Measurements from ENCODE around the gene MAB21L4. TPM values are rescaled to one million over a fixed set of nuclear protein-coding genes. Genes with fewer than 3 reads are reported as not detected.

The MAB21L4 gene
- total and polyA plus RNA-seq, 2 of the 8 experiments (the other 6 are each of a cell fraction or from before 2014, with no cell fraction given): 0.11 TPM; not detected in 1

DNA sequence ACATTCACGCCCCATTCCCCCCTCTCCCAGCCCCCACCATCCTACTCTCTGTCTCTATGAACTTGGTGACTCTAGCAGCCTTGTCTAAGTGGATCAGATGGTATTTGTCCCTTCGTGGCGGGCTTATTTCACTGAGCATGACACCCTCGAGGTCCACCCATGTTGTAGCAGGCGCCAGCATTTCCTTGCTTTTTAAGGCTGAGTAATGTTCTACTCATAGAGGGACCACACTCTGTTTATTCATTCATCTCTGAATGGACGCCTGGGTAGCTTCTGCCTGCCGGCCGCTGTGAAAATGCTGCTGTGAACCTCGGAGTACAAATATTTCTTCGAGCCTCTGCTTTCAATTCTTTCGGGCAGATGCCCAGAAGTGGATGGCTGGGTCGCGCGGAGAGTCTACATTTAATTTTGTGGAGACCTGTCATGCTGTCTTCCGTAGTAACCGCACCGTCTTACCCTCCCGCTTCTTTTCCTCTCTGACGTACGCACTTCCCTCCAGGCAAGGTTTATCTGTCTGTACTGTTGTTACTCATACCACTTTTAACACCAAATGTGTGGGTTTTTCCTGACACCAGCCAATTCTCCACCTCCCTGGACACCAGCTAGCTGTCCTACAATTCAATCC is 15.8 kb upstream of the MAB21L4 start:
- Histone ChIP-seq H3K4me2 (ENCODE audit: insufficient read depth in 1 of 2, low read depth in 2 of 2, low read length in 2 of 2) (no peak overlapping the region), H3K4me3 (ENCODE audit: extremely low read depth in 1 of 4, insufficient read depth in 2 of 4, low read depth in 3 of 4, low read length in 4 of 4) (no peak overlapping the region), H3K36me3 (ENCODE audit: control insufficient read depth in 2 of 4, insufficient read depth in 4 of 4, low read length in 3 of 4) (no peaks in the 10 kb centered on the region), H3K79me2 (ENCODE audit: control insufficient read depth in 1 of 2, insufficient read depth in 2 of 2, low read length in 2 of 2) (no peaks in the 10 kb centered on the region), H3K9me3 (ENCODE audit: insufficient read depth in 2 of 2, low read depth in 1 of 2, low read length in 1 of 2) (no peaks in the 10 kb centered on the region), H2AK5ac (ENCODE audit: low read depth, low read length) (no peak overlapping the region), H3K18ac (ENCODE audit: extremely low read depth, low read length) (no peak overlapping the region), H3K9ac (replicated peaks in 1 of 4; ENCODE audit: extremely low read depth in 1 of 4, low read depth in 3 of 4, low read length in 3 of 4) (no peak overlapping the region), H3K56ac (replicated peaks; ENCODE audit: insufficient read length, low read depth, low read length) (no peak overlapping the region), H2BK120ac (replicated peaks; ENCODE audit: low read depth, low read length) (no peak overlapping the region), H2BK15ac (ENCODE audit: low read length) (no peak overlapping the region), H3K4me1 (replicated peaks in 1 of 4; ENCODE audit: control insufficient read depth in 3 of 4, insufficient read depth in 4 of 4, low read length in 3 of 4) (peaks cover 0 to 5% (median 3%) of the 10 kb centered on the region in 4 experiments; a peak in 3 of 7 replicates), H3K23ac (ENCODE audit: insufficient read length) (no peak overlapping the region), H4K91ac (replicated peaks; ENCODE audit: insufficient read length, low read length) (no peak overlapping the region), H2AFZ (ENCODE audit: low read length) (no peak overlapping the region), H3K27me3 (replicated peaks in 1 of 4; ENCODE audit: control insufficient read depth in 3 of 4, extremely low read depth in 1 of 4, insufficient read depth in 3 of 4, low read length in 3 of 4) (peaks cover 1 to 9% (median 9%) of the 10 kb centered on the region in 4 experiments; a peak in 6 of 7 replicates), H2BK12ac (ENCODE audit: low read depth, low read length) (no peak overlapping the region), H3K23me2 (ENCODE audit: low read depth, low read length) (peaks cover 4% of the 10 kb centered on the region; the same call in 1 of the 2 replicates), H4K5ac (ENCODE audit: insufficient read length, low read depth, low read length) (no peak overlapping the region), H4K8ac (ENCODE audit: extremely low read depth, insufficient read depth, low read length) (no peak overlapping the region), H3K14ac (ENCODE audit: insufficient read length) (no peak overlapping the region), H2BK5ac (ENCODE audit: low read depth, low read length) (no peak overlapping the region), H3K79me1 (ENCODE audit: low read depth, low read length) (no peaks in the 10 kb centered on the region), H2BK20ac (ENCODE audit: low read length) (no peak overlapping the region), H3K27ac (ENCODE audit: low read depth, low read length) (no peak overlapping the region), H3K4ac (replicated peaks; ENCODE audit: insufficient read length, low read depth, low read length) (no peak overlapping the region), H4K20me1 (replicated peaks in 1 of 2; ENCODE audit: control insufficient read depth in 1 of 2, insufficient read depth in 2 of 2, low read length in 2 of 2) (peaks cover 2 to 4% of the 10 kb centered on the region in 2 experiments)
- FAIRE-seq: no peak
- TF ChIP-seq NANOG (IDR thresholded peaks at IDR 0.05; ENCODE audit: insufficient read depth, low read depth, low read length, poor library complexity, severe bottlenecking) (no peak), TAF1 (IDR thresholded peaks at IDR 0.05; ENCODE audit: low read depth, low read length) (no peak), SUZ12 (IDR thresholded peaks at IDR 0.05; ENCODE audit: low read length) (no peak), ATF3 (IDR thresholded peaks at IDR 0.05; ENCODE audit: insufficient read depth, low read depth, low read length) (no peak)
- WGBS, 2 experiments (ENCODE audit: extremely low coverage in 1 of 2, insufficient coverage in 1 of 2, insufficient read length in 1 of 2, insufficient replicate concordance in 2 of 2, low coverage in 1 of 2, low lambda C conversion rate in 2 of 2, missing lambda C conversion rate in 1 of 2): 86% methylated on average over 19 of the region's 20 CpGs; no CpG with 5 or more reads in 1 of the 2 experiments
- no peak for DNase-seq (ENCODE audit: low read depth in 1 of 2, low spot score in 2 of 2)
- ChIA-PET POLR2A (ENCODE audit: partially characterized antibody) (no interaction called here), CTCF (ENCODE audit: partially characterized antibody) (interaction anchor here (0.5 to 4.4 kb wide), 7 partner anchors 13 to 646 kb away, joined by 3 to 26 read pairs (median 3); no protein-coding TSS in a partner anchor)

Measured in H1 (cell line).